A549 (cell line): ENCODE data around the gene CMTM3. TPM values are rescaled to one million over a fixed set of nuclear protein-coding genes. Genes with fewer than 3 reads are reported as not detected.

Experiments
- ATAC-seq, 2 experiments: fragments of 200-7000 bp in 1 of 2; fragments of >200 bp in 1 of 2; cut with Nextera tagmentation in 1 of 2; cut with Tn5 transposase in 1 of 2; 3 replicates each; pipeline versions ENCODE4 v1.8.0 to v1.9.1; 2018 to 2020; ENCODE audit warnings: mild to moderate bottlenecking in 1 of 2, moderate library complexity in 1 of 2
- CTCF ChIA-PET: fragments of 300-600 bp; sonication (Branson Sonifier 250); formaldehyde crosslinking; extraction: SDS; loops from one replicate; lab custom pipeline; 2021; ENCODE audit warnings: antibody characterized with exemption, inconsistent platforms; lab: Yijun Ruan, JAX
- POLR2A ChIA-PET: fragments of 350-600 bp; formaldehyde crosslinking; extraction: SDS; loops from one replicate; lab custom pipeline; 2021; ENCODE audit warnings: antibody characterized with exemption, inconsistent platforms; lab: Yijun Ruan, JAX
- DNase-seq, 2 experiments: peaks; one replicate each; pipeline versions ENCODE4 v3.0.0 to v3.0.0-alpha.2; 2011 to 2016; ENCODE audit warnings: low read depth in 1 of 2, low spot score in 1 of 2
- FAIRE-seq: peaks from 2 replicates; lab custom pipeline; 2011; peaks lifted over from hg19 to GRCh38; lab: Jason Lieb, UNC
- H3K27ac ChIP-seq, 2 experiments: fragments of >200 bp; sonication (Bioruptor Twin); formaldehyde crosslinking; 3 replicates each; pipeline ENCODE4 v1.5.1; 2016 to 2017
- H3K4me1 ChIP-seq: fragments of >200 bp; sonication (Bioruptor Twin); formaldehyde crosslinking; 3 replicates; pipeline ENCODE4 v1.6.1; 2016
- H3K4me2 ChIP-seq: fragments of >200 bp; sonication (Bioruptor Twin); formaldehyde crosslinking; 3 replicates; pipeline ENCODE4 v1.6.1; 2016
- H3K4me3 ChIP-seq: fragments of >200 bp; sonication (Bioruptor Twin); formaldehyde crosslinking; 3 replicates; pipeline ENCODE4 v1.5.1; 2016
- H3K9me3 ChIP-seq: fragments of >200 bp; sonication (Bioruptor Twin); formaldehyde crosslinking; 3 replicates; pipeline ENCODE4 v1.6.1; 2016
- CBX2 ChIP-seq: fragments of 200-600 bp; sonication (generic); IDR thresholded peaks from 2 replicates; pipeline ENCODE4 v1.6.1; 2016; ENCODE audit warnings: low read depth, mild to moderate bottlenecking, borderline replicate concordance
- CEBPB ChIP-seq, 2 experiments: fragments of >200 bp in 1 of 2; sonication (Bioruptor Twin) in 1 of 2; formaldehyde crosslinking in 1 of 2; IDR thresholded peaks; 2 replicates each; pipeline ENCODE4 v1.6.1; 2012 to 2016
- CHD2 ChIP-seq: fragments of 150-350 bp; IDR thresholded peaks from 2 replicates; pipeline ENCODE4 v1.6.1; 2014; ENCODE audit warnings: low read length; ENCODE audit not compliant: partially characterized antibody
- CHD4 ChIP-seq: fragments of 200-600 bp; sonication (generic); IDR thresholded peaks from 2 replicates; pipeline ENCODE4 v1.6.1; 2016; ENCODE audit warnings: antibody characterized with exemption, mild to moderate bottlenecking, borderline replicate concordance
- EP300 ChIP-seq, 2 experiments: fragments of >200 bp; sonication (Bioruptor Twin); formaldehyde crosslinking; IDR thresholded peaks; 2 replicates in 1 of 2; 3 replicates in 1 of 2; pipeline ENCODE4 v1.6.1; 2016 to 2017
- FOSB ChIP-seq: fragments of 250-450 bp; sonication (Bioruptor Pico); IDR thresholded peaks from 2 replicates; pipeline ENCODE4 v1.5.0; 2020; ENCODE audit warnings: mild to moderate bottlenecking, moderate library complexity
- GATA3 ChIP-seq: IDR thresholded peaks from 2 replicates; pipeline ENCODE4 v1.6.1; 2012; ENCODE audit warnings: borderline replicate concordance
- HOXB13 ChIP-seq: fragments of 250-450 bp; sonication (Bioruptor Pico); IDR thresholded peaks from 2 replicates; pipeline ENCODE4 v1.5.0; 2020; ENCODE audit warnings: low read depth, mild to moderate bottlenecking, moderate library complexity
- HOXB5 ChIP-seq: fragments of 250-450 bp; sonication (Bioruptor Pico); IDR thresholded peaks from 2 replicates; pipeline ENCODE4 v1.5.0; 2020; ENCODE audit warnings: mild to moderate bottlenecking, moderate library complexity
- JUNB ChIP-seq: fragments of >200 bp; sonication (Bioruptor Twin); formaldehyde crosslinking; IDR thresholded peaks from 2 replicates; pipeline ENCODE4 v1.6.1; 2016
- MAFK ChIP-seq: fragments of 450-650 bp; IDR thresholded peaks from 2 replicates; pipeline ENCODE4 v1.6.1; 2014; ENCODE audit not compliant: partially characterized antibody
- MAZ ChIP-seq: fragments of 150-350 bp; IDR thresholded peaks from 2 replicates; pipeline ENCODE4 v1.6.1; 2014; ENCODE audit warnings: antibody characterized with exemption, low read depth, low read length, borderline replicate concordance
- MYC ChIP-seq: IDR thresholded peaks from 2 replicates; pipeline ENCODE4 v1.6.1; 2012; ENCODE audit warnings: mild to moderate bottlenecking, inconsistent platforms, low read length, improper control_type of control experiment, borderline replicate concordance
- NFE2L2 ChIP-seq: fragments of 150-350 bp; conservative IDR thresholded peaks from 2 replicates; pipeline ENCODE4 v1.6.1; 2014; ENCODE audit warnings: low read length
- NPAS2 ChIP-seq: fragments of 250-450 bp; sonication (Bioruptor Pico); IDR thresholded peaks from 2 replicates; pipeline ENCODE4 v1.8.0; 2022; ENCODE audit warnings: mild to moderate bottlenecking, moderate library complexity, borderline replicate concordance
- PHF8 ChIP-seq: fragments of 200-600 bp; sonication (generic); IDR thresholded peaks from 2 replicates; pipeline ENCODE4 v1.6.1; 2016; ENCODE audit warnings: low read depth, mild to moderate bottlenecking, antibody characterized with exemption, moderate library complexity, borderline replicate concordance
- SMC3 ChIP-seq: fragments of >200 bp; sonication (Bioruptor Twin); formaldehyde crosslinking; IDR thresholded peaks from 3 replicates; pipeline ENCODE4 v1.6.1; 2018; ENCODE audit warnings: inconsistent platforms
- TP53 ChIP-seq: fragments of 250-450 bp; sonication (Bioruptor Pico); IDR thresholded peaks from 2 replicates; pipeline ENCODE4 v1.5.0; 2021; ENCODE audit warnings: mild to moderate bottlenecking, moderate library complexity
- ZFP36 ChIP-seq: fragments of 450-650 bp; IDR thresholded peaks from 2 replicates; pipeline ENCODE4 v1.6.1; 2014; ENCODE audit warnings: borderline replicate concordance; ENCODE audit not compliant: partially characterized antibody
- ZNF302 ChIP-seq: fragments of 250-450 bp; sonication (Bioruptor Pico); IDR thresholded peaks from 2 replicates; pipeline ENCODE4 v1.9.0; 2021; ENCODE audit warnings: inconsistent platforms, mild to moderate bottlenecking, moderate library complexity
- ZSCAN20 ChIP-seq: fragments of 250-450 bp; sonication (Bioruptor Pico); IDR thresholded peaks from 2 replicates; pipeline ENCODE4 v1.8.0; 2022; ENCODE audit warnings: mild to moderate bottlenecking, moderate library complexity
- WGBS: methylation state at CpG from one replicate; pipeline ENCODE4 v1.1.6; 2017; ENCODE audit errors: missing lambda C conversion rate; 5-methylcytosine and 5-hydroxymethylcytosine counted together
- polyA plus RNA-seq, 4 experiments: library from polyadenylated mRNA; depleted of rRNA in 3 of 4; stranded (reverse); fragments of >200 nt; fragmentation: RNase III in 1 of 4; extraction: RNeasy Plus Mini Kit Qiagen cat#74134 plus additional on column Dnase treatment in 1 of 4; gene quantifications; 2 replicates in 3 of 4; 3 replicates in 1 of 4; pipeline ENCODE4 v1.2.3, GENCODE V29; 2011 to 2017
- TF ChIP-seq, protein P1 (sequence below): fragments of >200 bp; sonication (Bioruptor Twin); formaldehyde crosslinking; IDR thresholded peaks from 3 replicates; pipeline ENCODE4 v1.6.1; 2016
- TF ChIP-seq, protein P2 (sequence below): fragments of 450-650 bp; IDR thresholded peaks from 2 replicates; pipeline ENCODE4 v1.6.1; 2014; ENCODE audit warnings: antibody characterized with exemption
- TF ChIP-seq, protein P3 (sequence below): fragments of 200-600 bp; sonication (generic); IDR thresholded peaks from 2 replicates; pipeline ENCODE4 v1.6.1; 2016; ENCODE audit warnings: antibody characterized with exemption, mild to moderate bottlenecking, moderate library complexity

CMTM3 gene
- polyA plus RNA-seq, 2 of the 4 experiments (the other 2 are of a cell fraction), result 36.0 to 36.1 TPM

DNA sequence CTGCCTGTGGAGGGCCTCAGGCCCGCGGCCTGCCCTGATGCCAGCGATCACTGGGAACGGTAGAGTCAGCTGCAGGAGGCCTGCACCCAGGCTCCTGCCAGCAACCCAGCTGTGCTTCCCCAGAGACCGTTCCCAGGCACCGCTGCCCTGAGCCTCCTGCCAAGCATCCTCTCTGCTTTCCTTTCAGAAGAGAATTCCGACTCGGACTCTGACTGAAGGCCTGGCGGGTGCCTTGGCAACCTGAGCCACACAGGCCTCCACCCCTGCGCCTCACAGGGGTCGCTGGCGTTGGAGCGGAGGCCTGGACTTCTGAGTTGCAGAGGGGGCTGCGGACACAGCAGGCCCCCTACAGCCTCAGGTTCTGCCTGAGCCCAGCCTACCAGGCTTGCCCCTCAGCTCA lies 7.9 kb downstream of the CMTM3 start:
- FAIRE-seq (no peak), ATAC-seq (no peak), DNase-seq (no peak)
- Histone ChIP-seq H3K27ac (no peak overlapping the region), H3K4me2 (no peak overlapping the region), H3K4me3 (no peak overlapping the region), H3K4me1 (peaks cover 19% of the 10 kb centered on the region), H3K9me3 (no peaks in the 10 kb centered on the region)
- TF ChIP-seq CEBPB (IDR thresholded peaks at IDR 0.05) (no peak), CHD4 (no peak), MYC (no peak), NPAS2 (CRISPR knock-in tag) (no peak), NFE2L2 (no peak), HOXB13 (CRISPR knock-in tag) (no peak), FOSB (CRISPR knock-in tag) (no peak), ZFP36 (no peak), ZSCAN20 (CRISPR knock-in tag) (no peak), ZNF302 (CRISPR knock-in tag) (no peak), GATA3 (no peak), EP300 (IDR thresholded peaks at IDR 0.05) (no peak), JUNB (no peak), PHF8 (no peak), MAZ (no peak), CHD2 (no peak), SMC3 (no peak), TP53 (CRISPR knock-in tag) (no peak)
- TF ChIP-seq, protein P1, sequence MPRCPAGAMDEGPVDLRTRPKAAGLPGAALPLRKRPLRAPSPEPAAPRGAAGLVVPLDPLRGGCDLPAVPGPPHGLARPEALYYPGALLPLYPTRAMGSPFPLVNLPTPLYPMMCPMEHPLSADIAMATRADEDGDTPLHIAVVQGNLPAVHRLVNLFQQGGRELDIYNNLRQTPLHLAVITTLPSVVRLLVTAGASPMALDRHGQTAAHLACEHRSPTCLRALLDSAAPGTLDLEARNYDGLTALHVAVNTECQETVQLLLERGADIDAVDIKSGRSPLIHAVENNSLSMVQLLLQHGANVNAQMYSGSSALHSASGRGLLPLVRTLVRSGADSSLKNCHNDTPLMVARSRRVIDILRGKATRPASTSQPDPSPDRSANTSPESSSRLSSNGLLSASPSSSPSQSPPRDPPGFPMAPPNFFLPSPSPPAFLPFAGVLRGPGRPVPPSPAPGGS, result no peak
- TF ChIP-seq, protein P2, sequence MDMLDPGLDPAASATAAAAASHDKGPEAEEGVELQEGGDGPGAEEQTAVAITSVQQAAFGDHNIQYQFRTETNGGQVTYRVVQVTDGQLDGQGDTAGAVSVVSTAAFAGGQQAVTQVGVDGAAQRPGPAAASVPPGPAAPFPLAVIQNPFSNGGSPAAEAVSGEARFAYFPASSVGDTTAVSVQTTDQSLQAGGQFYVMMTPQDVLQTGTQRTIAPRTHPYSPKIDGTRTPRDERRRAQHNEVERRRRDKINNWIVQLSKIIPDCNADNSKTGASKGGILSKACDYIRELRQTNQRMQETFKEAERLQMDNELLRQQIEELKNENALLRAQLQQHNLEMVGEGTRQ, result no peak
- WGBS, result 92% methylated on average over 8 of the region's 14 CpGs
- ChIA-PET POLR2A (no interaction called here), CTCF (interaction anchor here (1.4 to 6.4 kb wide), 3 partner anchors 39 to 59 kb away, joined by 3 to 60 read pairs (median 26); no protein-coding TSS in a partner anchor)

DNA sequence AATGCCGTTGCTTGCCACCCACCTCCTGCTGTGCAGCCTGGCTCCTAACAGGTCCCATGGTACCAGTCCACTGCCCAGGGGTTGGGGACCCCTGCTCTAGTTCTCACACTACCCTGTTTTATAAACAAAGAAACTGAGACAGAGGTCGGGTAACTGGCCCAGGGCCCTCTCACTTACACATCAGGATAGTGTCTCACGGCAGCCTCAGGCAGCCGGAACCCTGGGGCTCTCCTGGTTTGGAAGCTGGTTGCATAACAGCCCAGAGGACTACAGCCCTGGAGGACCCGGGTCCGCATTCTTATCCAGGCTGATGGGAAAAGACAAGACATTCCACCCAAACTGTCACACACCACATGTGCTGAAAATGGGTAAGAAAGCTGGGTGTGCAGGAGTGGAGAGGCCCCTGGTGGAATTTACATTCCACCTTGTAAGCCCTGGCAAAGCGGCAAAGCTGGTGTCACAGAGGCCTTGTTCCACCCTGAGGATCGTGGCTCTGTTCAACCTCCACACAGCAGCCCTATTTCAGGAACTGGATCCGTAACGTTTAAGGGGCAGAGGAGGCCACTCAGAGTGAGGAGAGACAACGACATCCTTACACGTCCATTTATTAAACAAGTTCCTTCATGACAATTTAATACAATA lies 9.8 kb downstream of the CMTM3 start:
- H3K4me3 ChIP-seq, result no peak overlapping the region
- 89% methylated on average over 12 of the region's 12 CpGs for WGBS
- H3K4me1 ChIP-seq, result peaks cover 23% of the 10 kb centered on the region
- H3K9me3 ChIP-seq, result no peaks in the 10 kb centered on the region
- TF ChIP-seq, protein P2, result no peak
- TF ChIP-seq, protein P3, sequence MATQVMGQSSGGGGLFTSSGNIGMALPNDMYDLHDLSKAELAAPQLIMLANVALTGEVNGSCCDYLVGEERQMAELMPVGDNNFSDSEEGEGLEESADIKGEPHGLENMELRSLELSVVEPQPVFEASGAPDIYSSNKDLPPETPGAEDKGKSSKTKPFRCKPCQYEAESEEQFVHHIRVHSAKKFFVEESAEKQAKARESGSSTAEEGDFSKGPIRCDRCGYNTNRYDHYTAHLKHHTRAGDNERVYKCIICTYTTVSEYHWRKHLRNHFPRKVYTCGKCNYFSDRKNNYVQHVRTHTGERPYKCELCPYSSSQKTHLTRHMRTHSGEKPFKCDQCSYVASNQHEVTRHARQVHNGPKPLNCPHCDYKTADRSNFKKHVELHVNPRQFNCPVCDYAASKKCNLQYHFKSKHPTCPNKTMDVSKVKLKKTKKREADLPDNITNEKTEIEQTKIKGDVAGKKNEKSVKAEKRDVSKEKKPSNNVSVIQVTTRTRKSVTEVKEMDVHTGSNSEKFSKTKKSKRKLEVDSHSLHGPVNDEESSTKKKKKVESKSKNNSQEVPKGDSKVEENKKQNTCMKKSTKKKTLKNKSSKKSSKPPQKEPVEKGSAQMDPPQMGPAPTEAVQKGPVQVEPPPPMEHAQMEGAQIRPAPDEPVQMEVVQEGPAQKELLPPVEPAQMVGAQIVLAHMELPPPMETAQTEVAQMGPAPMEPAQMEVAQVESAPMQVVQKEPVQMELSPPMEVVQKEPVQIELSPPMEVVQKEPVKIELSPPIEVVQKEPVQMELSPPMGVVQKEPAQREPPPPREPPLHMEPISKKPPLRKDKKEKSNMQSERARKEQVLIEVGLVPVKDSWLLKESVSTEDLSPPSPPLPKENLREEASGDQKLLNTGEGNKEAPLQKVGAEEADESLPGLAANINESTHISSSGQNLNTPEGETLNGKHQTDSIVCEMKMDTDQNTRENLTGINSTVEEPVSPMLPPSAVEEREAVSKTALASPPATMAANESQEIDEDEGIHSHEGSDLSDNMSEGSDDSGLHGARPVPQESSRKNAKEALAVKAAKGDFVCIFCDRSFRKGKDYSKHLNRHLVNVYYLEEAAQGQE, result no peak
- no peak for TF ChIP-seq MAFK
- TF ChIP-seq TP53 (CRISPR knock-in tag), result no peak
- no peak for TF ChIP-seq CBX2
- TF ChIP-seq HOXB5 (CRISPR knock-in tag), result no peak
- no peak for TF ChIP-seq CHD2
- H3K4me2 ChIP-seq, result no peak overlapping the region
- H3K27ac ChIP-seq, result no peak overlapping the region
- DNase-seq, result no peak
- POLR2A ChIA-PET, result no interaction called here
- no peak for FAIRE-seq
- CTCF ChIA-PET, result interaction anchor here (0.9 to 6.0 kb wide), 5 partner anchors 11 to 253 kb away, joined by 3 to 26 read pairs (median 5); no protein-coding TSS in a partner anchor
- no peak for ATAC-seq
